Esophagus mucosa (tissue), 1 donor: ENCODE measurements around the gene TMEM205. TPM values are rescaled to one million over a fixed set of nuclear protein-coding genes. Genes with fewer than 3 reads are reported as not detected.
A peak's percentile ranks its signal among the peaks of the same experiment; 100 is the strongest.
"Not testable (repeated sequence)": the region's sequence is repeated elsewhere in the genome, so short reads cannot be mapped to it uniquely, and the experiment has no call there.

Experiments used
- ATAC-seq: fragments of 200-7000 bp; cut with Tn5 transposase; one replicate; pipeline ENCODE4 v1.9.1; 2020
- total RNA-seq: library from RNA; stranded (reverse); gene quantifications from one replicate; pipeline ENCODE4 v1.2.4, GENCODE V29; 2023
- donor health status: DM: yes; HTN: yes; CAD: no.

The TMEM205 gene
- total RNA-seq, 1 donor from 2014 or later: 45.1 TPM

DNA sequence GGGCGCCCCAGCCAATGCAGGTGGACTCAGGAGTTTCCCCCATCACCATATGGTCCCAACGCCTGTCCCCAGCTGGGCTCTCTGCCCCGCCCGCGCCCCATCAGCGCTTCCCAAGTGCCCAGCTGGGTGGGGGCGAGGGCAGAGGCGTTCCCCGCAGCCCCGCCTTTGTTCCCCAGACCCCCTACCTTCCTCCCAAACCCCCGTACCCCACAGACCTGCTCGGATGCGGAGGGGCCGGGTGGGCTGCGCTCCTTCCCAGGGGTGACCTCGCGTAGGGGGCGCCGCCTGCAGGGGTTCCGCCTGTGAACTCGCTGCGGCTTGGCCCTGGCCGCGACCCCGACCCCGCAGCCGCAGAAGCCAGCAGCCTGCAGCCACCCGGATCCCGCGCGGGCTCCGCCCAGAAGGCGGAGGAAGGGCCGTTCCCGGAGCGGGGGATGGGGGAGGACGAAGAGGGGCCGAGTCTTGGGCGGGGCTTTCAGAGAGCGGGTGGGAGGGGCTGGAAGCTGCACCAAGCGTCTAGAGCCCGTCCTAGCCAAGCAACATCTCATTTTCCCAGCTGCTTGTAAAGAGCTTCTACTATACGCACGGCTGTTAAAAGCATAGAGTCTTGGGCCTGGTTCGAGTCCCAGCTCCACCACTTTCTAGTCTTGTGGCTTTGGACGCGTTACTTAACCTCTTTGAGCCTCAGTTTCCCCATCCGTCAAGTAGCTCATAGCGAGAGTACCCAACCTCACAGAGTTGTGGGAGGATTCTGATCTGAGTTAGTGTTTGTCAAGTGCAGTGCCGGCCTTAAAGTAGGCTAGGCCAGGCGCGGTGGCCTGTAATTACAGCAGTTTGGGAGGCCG is 6.6 kb downstream of the TMEM205 start, which contains the start of gene RAB3D:
TSS of gene RAB3D (minus strand) at position 404 of the 845 bp plus-strand sequence. CDS start 2,258 bp downstream, outside the sequence.
- ATAC-seq: peak; percentile 87

- peak; percentile 71 for ATAC-seq
Measured at GRCh38 chr19:11338569-11339253, 7.4 kb downstream of the TMEM205 start.

- ATAC-seq: no peak
Measured at GRCh38 chr19:11338121-11338520, 7.9 kb downstream of the TMEM205 start.

DNA sequence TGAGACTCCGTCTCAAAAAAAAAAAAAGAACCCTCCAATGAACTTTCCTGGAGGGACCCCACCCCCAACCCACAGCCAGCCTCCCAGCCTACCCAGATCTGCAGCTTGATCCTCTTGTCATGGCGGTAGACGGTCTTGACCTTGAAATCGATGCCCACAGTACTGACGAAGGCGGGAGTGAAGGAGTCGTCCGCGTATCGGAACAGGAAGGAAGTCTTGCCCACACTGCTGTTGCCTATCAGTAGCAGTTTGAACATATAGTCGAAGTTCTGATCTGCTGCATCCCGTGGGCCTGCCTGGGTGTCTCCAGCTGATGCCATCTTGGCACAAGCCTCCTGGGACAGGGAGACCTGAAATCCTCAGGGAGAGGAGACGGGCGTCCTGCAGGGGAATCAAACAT is 9.0 kb downstream of the TMEM205 start:
- ATAC-seq: no peak

DNA sequence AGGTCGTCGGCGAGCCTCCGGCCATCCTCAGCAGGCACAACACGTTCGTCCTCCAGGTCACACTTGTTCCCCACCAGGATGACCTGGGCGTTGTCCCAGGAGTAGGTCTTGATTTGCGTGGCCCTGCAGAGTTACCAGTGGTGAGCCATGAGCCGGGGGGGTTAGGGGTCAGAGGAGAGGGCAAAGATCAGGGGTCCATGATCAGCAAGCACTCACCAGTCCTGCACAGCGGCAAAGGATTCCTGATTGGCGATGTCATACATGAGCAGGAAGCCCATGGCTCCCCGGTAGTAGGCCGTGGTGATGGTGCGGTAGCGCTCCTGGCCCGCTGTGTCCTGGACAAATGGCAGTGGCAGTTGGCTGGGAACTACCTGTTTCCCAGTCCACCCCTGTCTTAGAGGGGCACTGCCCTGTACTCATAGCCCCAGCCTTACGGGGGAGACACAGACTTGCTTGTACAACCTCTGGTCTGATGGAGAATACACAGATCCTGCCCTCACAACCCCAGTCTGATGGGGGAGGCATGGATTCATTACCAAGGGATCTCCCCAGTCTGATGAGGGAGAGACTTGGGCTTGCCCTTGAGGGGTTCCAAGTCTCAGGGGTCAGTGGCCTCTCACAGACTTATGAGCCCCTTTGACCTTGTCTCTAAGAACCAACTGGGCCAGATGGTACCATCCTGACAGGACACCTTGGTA is 10.5 kb downstream of the TMEM205 start:
- ATAC-seq: no peak

DNA sequence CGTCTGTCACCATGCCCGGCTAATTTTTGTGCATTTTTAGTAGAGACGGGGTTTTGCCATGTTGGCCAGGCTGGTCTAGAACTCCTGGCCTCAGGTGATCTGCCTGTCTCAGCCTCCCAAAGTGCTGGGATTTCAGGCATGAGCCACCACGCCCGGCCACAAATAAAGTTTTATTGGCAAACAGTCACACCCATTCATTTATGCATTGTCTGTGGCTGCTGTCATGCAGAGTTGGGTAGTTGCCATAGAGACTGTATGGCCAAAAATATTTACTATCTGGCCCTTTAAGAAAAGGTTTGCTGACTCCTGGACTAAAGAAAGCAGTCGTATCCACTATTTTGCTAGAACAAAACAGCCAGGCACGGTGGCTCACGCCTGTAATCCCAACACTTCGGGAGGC is 12.2 kb downstream of the TMEM205 start:
- not testable (repeated sequence) for ATAC-seq

DNA sequence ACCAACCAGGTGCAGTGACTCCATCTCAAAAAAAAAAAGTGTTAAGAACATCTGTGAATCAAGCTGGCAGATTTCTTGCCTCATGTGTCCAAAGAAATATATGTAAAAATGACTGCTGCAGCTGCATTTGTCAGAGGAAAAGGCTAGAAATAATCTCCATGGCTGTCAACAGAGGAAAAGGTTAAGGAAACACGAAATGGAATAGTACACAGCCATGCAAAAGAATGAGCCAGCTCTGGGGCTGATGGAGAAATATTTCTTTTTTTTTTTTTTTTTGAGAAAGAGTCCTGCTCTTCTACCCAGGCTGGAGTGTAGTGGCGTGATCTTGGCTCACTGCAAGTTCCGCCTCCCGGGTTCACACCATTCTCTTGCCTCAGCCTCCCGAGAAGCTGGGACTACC is 13.2 kb downstream of the TMEM205 start:
- ATAC-seq: no peak

DNA sequence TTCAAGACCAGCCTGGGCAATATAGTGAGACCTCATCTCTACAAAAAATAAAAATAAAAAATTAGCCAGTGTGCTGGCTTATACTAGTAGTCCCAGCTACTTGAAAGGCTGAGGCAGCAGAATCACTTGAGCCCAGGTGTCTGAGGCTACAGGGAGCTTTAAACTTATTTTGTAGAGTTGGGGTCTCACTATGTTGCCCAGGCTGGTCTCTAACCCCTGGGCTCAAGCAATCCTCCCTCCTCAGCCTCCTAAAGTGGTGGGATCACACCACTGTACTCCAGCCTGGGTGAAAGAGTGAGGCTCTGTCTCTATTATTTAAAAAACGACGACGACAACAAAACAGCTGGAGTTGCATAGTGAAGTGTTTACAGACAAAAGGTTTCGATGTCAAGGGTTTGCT is 14.6 kb downstream of the TMEM205 start:
- ATAC-seq: no peak

GRCh38 chr19:11330127-11330526 is 15.9 kb downstream of the TMEM205 start:
- ATAC-seq: no peak

DNA sequence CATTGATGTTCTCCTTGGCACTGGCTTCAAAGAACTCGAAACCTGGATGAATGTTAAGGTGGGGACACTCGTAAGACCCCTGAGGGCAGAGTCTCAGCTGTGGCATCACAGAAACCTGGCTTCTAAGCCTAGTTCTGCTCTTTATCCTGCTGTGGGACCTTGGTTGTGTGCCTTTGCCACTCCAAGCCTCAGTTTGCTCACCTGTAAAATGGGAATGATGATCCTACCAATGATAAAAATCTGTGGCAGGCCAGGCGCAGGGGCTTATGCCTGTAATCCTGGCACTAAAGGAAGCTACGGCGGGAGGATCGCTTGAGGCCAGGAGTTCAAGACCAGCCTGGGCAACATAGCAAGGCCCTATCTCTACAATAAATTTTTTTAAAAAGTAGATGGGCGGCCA is 20.5 kb downstream of the TMEM205 start:
- no peak for ATAC-seq

DNA sequence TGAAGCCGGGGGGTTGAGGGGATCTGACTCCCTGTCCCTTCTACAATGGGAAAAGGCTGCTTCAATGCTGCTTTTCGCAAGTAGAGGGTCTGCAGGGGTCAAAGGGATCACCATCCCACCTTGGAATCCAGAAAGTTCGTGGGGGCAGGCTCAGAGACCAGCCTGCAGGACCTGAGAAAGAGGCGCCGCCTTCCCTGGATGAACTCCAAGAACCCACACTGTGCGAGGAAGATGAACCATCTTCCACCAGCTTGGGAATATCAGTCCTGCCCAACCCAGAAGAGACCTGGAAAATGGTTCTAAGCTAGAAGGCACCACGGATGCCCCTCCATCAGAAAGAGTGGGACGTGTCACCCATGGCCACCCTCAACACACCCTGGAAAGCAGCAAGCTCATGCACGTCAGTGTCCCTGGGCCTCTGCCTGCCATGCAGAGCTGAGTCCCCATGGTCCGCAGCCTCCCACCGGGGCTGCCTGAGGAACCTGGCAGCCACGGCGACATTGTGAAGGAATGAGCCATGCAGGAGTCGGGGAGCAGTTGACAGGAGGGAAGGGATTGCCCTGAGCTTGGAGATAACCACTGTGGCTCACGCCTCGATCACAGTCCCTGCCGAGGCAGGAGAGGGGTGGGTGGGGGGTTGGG is 21.2 kb downstream of the TMEM205 start:
- ATAC-seq: peak; percentile 6

DNA sequence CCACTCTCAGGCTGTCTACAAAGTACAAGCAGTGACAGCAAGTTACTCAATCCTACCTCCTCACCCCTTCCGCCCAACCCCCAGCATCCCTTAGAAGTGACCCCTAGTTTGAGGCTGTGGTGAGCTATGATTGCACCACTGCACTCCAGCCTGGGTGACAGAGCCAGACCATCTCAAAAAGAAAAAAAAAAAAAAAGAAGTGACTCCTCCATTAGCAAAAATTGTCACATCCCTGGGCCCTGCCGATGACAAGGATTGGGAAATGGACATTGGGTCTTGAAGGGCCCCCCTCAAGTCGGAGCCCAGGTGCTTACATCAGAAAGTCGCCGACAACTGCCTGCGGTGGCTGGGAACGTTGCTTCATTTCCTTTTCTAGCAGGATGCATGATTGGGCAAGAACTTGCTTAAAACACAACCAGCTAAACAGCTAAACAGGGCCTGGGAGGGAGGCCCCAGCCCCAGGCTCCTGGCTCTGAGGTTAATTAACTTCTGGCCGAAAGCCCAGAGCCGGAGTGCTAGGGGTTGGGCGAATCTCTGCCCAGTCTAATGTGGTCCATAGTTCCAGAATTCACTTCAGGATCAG is 21.9 kb downstream of the TMEM205 start:
- peak; percentile 88 for ATAC-seq

DNA sequence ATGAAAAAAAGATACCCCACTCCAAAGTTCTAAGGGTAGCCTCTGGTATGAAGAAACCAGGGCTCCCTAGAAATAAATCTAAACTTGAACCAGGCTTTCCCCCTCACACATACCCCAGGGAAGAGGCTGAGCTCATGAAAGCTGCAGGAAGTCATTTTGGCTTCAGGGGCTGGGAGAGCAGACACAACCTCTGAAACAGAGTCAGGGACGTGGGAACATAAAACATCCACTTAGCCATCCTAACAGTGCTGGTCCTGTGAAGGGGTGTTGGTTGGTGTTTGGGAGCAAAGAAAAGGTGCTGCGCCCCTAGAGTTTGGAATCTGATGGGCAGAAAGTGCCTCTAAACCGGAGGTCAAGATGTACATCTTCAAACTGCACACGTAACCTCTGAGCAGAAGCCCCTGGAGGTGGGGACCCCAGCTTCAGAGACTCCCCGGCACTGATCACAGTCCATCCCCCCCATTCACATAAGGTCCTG is 22.4 kb downstream of the TMEM205 start:
- ATAC-seq: no peak

GRCh38 chr19:11322269-11323024 is 23.6 kb downstream of the TMEM205 start:
- ATAC-seq: peak; percentile 25

- ATAC-seq: no peak
Measured at GRCh38 chr19:11321191-11322126, 24.6 kb downstream of the TMEM205 start.

DNA sequence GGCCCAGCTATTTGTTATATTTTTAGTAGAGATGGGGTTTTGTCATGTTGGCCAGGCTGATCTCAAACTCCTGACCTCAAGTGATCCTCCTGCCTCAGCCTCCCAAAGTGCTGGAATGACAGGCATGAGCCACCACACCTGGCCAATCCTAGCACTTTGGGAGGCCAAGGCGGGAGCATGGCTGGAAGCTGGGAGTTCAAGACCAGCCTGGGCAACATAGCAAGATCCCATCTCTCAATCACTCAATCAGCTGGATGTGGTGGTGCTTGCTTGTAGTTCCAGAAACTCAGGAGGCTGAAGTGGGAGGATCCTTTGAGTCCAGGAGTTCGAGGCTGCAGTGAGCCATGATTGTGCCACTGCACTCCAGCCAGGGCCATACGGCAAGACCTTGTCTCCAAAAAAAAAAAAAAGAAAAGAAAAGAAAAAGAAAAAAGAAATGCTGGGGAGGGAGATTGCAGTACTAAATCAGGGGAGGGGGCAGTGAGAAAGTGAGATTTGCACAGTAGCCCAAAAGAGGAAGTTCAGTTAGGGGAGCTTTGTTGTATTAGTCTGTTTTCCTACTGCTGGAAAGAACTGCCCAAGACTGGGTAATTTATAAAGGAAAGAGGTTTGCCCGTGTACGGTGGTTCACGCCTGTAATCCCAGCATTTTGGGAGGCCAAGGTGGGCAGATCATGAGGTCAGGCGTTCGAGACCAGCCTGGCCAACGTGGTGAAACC is 25.6 kb downstream of the TMEM205 start:
- not testable (repeated sequence) for ATAC-seq

GRCh38 chr19:11306337-11306736 is 39.7 kb downstream of the TMEM205 start:
- no peak for ATAC-seq

- ATAC-seq: peak; percentile 60
Measured at GRCh38 chr19:11304936-11305335, 41.1 kb downstream of the TMEM205 start.

DNA sequence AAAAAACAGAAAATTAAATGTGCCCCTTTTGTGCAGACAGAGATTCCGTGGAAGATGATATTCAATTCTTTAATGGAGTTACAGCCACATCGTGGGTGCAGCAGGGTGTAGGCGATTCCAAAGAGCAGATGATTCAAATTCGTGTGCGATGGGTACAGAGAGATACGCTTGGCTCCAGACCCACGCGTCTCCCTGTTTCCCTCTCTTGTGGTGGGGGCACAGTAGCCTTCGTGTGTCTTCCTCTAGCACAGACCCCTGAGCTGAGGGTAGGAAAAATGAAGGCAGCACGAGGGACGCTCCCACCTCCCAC is 45.3 kb downstream of the TMEM205 start:
- no peak for ATAC-seq
